Colonic mucosa (tissue), 4 donors: Measurements from ENCODE around the gene CCDC97. TPM values are rescaled to one million over a fixed set of nuclear protein-coding genes. Genes with fewer than 3 reads are reported as not detected.

Experiments
- DNase-seq: peaks from one replicate; pipeline ENCODE4 v3.0.0-alpha.2; 2020
- H3K27ac ChIP-seq: fragments of 200-600 bp; one replicate; pipeline ENCODE4 v1.8.0; 2021
- H3K27me3 ChIP-seq: fragments of 200-600 bp; one replicate; pipeline ENCODE4 v1.8.0; 2021
- H3K36me3 ChIP-seq: fragments of 200-600 bp; one replicate; pipeline ENCODE4 v1.8.0; 2021
- H3K4me1 ChIP-seq: fragments of 200-600 bp; one replicate; pipeline ENCODE4 v1.8.0; 2021; ENCODE audit warnings: mild to moderate bottlenecking
- H3K4me3 ChIP-seq: fragments of 200-600 bp; one replicate; pipeline ENCODE4 v1.8.0; 2021
- H3K9ac ChIP-seq, 2 donors: one replicate each; pipeline ENCODE4 v1.7.0; 2013; ENCODE audit warnings: control low read depth in 2 of 2, low read depth in 2 of 2, low read length in 2 of 2
- H3K9me3 ChIP-seq: fragments of 200-600 bp; one replicate; pipeline ENCODE4 v1.8.0; 2021
- intact Hi-C: fragments of 100-400 bp; cut with DNase I; formaldehyde crosslinking; loops from one replicate; pipeline ENCODE4 v1.14.1; 2022
- total RNA-seq, 2 donors: library from RNA; stranded (reverse); fragmentation: NEBNext Ultra II Directional in 1 of 2; extraction: Animal tissue kit (Norgen Biotek cat#: 25700) in 1 of 2; gene quantifications; one replicate each; pipeline ENCODE4 v1.2.1, GENCODE V29; 2021
- TF ChIP-seq, protein P1 (sequence below): fragments of 200-600 bp; IDR thresholded peaks from one replicate; pipeline ENCODE4 v1.8.0; 2022; ENCODE audit warnings: antibody characterized with exemption, mild to moderate bottlenecking
- donor health status: healthy.
- donor health status: DM: no; HTN: no; CAD: no.
- donor health status: DM: no; HTN: no; CAD: no.

CCDC97 gene
- total RNA-seq, 2 donors from 2014 or later: 20.6 to 30.5 TPM

GRCh38 chr19:41324921-41325639 lies 15.1 kb downstream of the CCDC97 start:
- H3K36me3 ChIP-seq: no peaks in the 10 kb centered on the region
- peak overlapping the region; percentile 71 for H3K27ac ChIP-seq
- no peaks in the 10 kb centered on the region for H3K27me3 ChIP-seq
- no peak overlapping the region for H3K4me3 ChIP-seq
- peaks cover 29% of the 10 kb centered on the region for H3K4me1 ChIP-seq
- H3K9me3 ChIP-seq: no peaks in the 10 kb centered on the region
- DNase-seq: peak; percentile 50
- intact Hi-C loops: loop anchor here (10.0 kb wide), 1 partner anchor 110 kb away; the partner anchor contains the start of gene DMAC2
- H3K9ac ChIP-seq: peak overlapping the region; percentile 3 to 44
- TF ChIP-seq, protein P1, sequence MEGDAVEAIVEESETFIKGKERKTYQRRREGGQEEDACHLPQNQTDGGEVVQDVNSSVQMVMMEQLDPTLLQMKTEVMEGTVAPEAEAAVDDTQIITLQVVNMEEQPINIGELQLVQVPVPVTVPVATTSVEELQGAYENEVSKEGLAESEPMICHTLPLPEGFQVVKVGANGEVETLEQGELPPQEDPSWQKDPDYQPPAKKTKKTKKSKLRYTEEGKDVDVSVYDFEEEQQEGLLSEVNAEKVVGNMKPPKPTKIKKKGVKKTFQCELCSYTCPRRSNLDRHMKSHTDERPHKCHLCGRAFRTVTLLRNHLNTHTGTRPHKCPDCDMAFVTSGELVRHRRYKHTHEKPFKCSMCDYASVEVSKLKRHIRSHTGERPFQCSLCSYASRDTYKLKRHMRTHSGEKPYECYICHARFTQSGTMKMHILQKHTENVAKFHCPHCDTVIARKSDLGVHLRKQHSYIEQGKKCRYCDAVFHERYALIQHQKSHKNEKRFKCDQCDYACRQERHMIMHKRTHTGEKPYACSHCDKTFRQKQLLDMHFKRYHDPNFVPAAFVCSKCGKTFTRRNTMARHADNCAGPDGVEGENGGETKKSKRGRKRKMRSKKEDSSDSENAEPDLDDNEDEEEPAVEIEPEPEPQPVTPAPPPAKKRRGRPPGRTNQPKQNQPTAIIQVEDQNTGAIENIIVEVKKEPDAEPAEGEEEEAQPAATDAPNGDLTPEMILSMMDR: no peak

GRCh38 chr19:41325640-41325946 lies 15.6 kb downstream of the CCDC97 start:
- Histone ChIP-seq H3K36me3 (no peaks in the 10 kb centered on the region), H3K27me3 (no peaks in the 10 kb centered on the region), H3K4me3 (no peak overlapping the region), H3K9me3 (no peaks in the 10 kb centered on the region), H3K27ac (peak overlapping the region; percentile 71), H3K9ac (peak overlapping the region in 1 of 2 donors; percentile 40), H3K4me1 (peaks cover 29% of the 10 kb centered on the region)
- TF ChIP-seq, protein P1: no peak
- intact Hi-C loops: loop anchor here (10.0 kb wide), 1 partner anchor 109 kb away; the partner anchor contains the start of gene DMAC2
- no peak for DNase-seq

- H3K4me3 ChIP-seq: no peak overlapping the region
- peak overlapping the region; percentile 71 for H3K27ac ChIP-seq
- TF ChIP-seq, protein P1: no peak
- intact Hi-C loops: loop anchor here (10.0 kb wide), 1 partner anchor 109 kb away; the partner anchor contains the start of gene DMAC2
- no peaks in the 10 kb centered on the region for H3K27me3 ChIP-seq
- H3K9me3 ChIP-seq: no peaks in the 10 kb centered on the region
- peaks cover 29% of the 10 kb centered on the region for H3K4me1 ChIP-seq
- H3K9ac ChIP-seq: peak overlapping the region; percentile 22 to 40
- no peaks in the 10 kb centered on the region for H3K36me3 ChIP-seq
- DNase-seq: no peak
These were observed 16.2 kb downstream of the CCDC97 start for GRCh38 chr19:41325947-41326706.

DNA sequence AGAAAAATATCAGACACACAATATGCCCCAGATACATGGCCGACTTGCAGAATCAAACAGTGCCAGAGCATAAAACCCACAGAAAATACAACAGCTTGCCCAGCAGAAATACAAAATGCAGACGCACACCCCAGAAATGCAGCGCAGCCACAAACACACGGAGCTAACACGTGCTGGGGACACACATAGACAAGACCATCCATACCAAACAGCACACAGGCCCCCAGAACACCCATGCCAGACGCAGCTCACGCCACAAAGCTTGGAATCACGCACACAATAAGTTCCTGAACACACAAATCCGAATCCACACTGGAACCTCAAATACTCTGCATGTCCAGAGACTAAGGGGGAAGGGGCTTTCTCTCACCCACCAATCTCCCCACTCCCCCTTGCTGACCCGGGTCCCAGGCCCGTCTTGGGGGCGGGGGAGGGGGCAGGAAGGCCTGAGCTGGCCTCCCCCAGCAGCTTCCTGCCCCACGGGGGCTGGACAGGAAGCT lies 17.2 kb downstream of the CCDC97 start:
- no peaks in the 10 kb centered on the region for H3K36me3 ChIP-seq
- H3K27me3 ChIP-seq: no peaks in the 10 kb centered on the region
- peak overlapping the region; percentile 67 for H3K27ac ChIP-seq
- H3K4me3 ChIP-seq: peak overlapping the region; percentile 30
- peaks cover 29% of the 10 kb centered on the region for H3K4me1 ChIP-seq
- TF ChIP-seq, protein P1: no peak
- no peak for DNase-seq
- no peaks in the 10 kb centered on the region for H3K9me3 ChIP-seq
- intact Hi-C loops: loop anchor here (10.0 kb wide), 1 partner anchor 108 kb away; the partner anchor contains the start of gene DMAC2
- peak overlapping the region; percentile 53 to 54 for H3K9ac ChIP-seq

- peak; percentile 81 for DNase-seq
- Histone ChIP-seq H3K9me3 (no peaks in the 10 kb centered on the region), H3K27me3 (no peaks in the 10 kb centered on the region), H3K9ac (peak overlapping the region; percentile 53 to 54), H3K27ac (peak overlapping the region; percentile 67), H3K4me1 (peaks cover 29% of the 10 kb centered on the region), H3K4me3 (peak overlapping the region; percentile 30), H3K36me3 (no peaks in the 10 kb centered on the region)
- intact Hi-C loops: loop anchor here (10.0 kb wide), 1 partner anchor 107 kb away; the partner anchor contains the start of gene DMAC2
- TF ChIP-seq, protein P1: no peak
These were observed 17.7 kb downstream of the CCDC97 start for GRCh38 chr19:41327576-41328156.
